ENCODE results near the gene TPRX1.
"Not testable (repeated sequence)": the region's sequence is repeated elsewhere in the genome, so short reads cannot be mapped to it uniquely, and the experiment has no call there.

The TPRX1 gene

GRCh38 chr19:47804451-47804850 is at the start of gene TPRX1:
Gene TPRX1, minus strand, starts transcription at chr19:47804551. Its CDS starts 12 bp downstream, at chr19:47804539.
- DNase-seq = not testable (repeated sequence)

- no peak for DNase-seq
These were observed 48.7 kb upstream of the TPRX1 start for GRCh38 chr19:47853003-47853402.

- DNase-seq = no peak
These were observed 44.6 kb upstream of the TPRX1 start for GRCh38 chr19:47848823-47849473.

GRCh38 chr19:47848425-47848822 is 44.1 kb upstream of the TPRX1 start:
- DNase-seq = no peak

- no peak for DNase-seq
These were observed 38.6 kb upstream of the TPRX1 start for GRCh38 chr19:47842941-47843340.

- DNase-seq = no peak
These were observed 35.6 kb upstream of the TPRX1 start for GRCh38 chr19:47839913-47840312.

GRCh38 chr19:47839411-47839810 is 35.1 kb upstream of the TPRX1 start:
- DNase-seq = no peak

GRCh38 chr19:47836038-47836437 is 31.7 kb upstream of the TPRX1 start:
- no peak for DNase-seq

GRCh38 chr19:47832723-47833122 is 28.4 kb upstream of the TPRX1 start:
- no peak for DNase-seq

GRCh38 chr19:47826800-47827199 is 22.4 kb upstream of the TPRX1 start:
- no peak for DNase-seq

- no peak for DNase-seq
These were observed 20.0 kb upstream of the TPRX1 start for GRCh38 chr19:47824396-47824795.

GRCh38 chr19:47821460-47822020 is 17.2 kb upstream of the TPRX1 start, which contains the start of gene CRX:
Gene CRX, plus strand, starts transcription at chr19:47821937. Its CDS starts 12,507 bp downstream, at chr19:47834444.
- DNase-seq = no peak

- DNase-seq = no peak
These were observed 16.1 kb upstream of the TPRX1 start for GRCh38 chr19:47820410-47820809.

- no peak for DNase-seq
These were observed 15.5 kb upstream of the TPRX1 start for GRCh38 chr19:47819858-47820257.

- DNase-seq = not testable (repeated sequence)
These were observed 13.9 kb upstream of the TPRX1 start for GRCh38 chr19:47818221-47818620.

GRCh38 chr19:47816270-47816669 is 11.9 kb upstream of the TPRX1 start:
- DNase-seq = not testable (repeated sequence)

GRCh38 chr19:47813995-47814328 is 9.6 kb upstream of the TPRX1 start:
- no peak for DNase-seq

- DNase-seq = peak; percentile 39
These were observed 9.1 kb upstream of the TPRX1 start for GRCh38 chr19:47813304-47813994.

GRCh38 chr19:47806435-47806834 is 2.1 kb upstream of the TPRX1 start:
- DNase-seq = no peak

- DNase-seq = no peak
These were observed 962 bp upstream of the TPRX1 start for GRCh38 chr19:47805313-47805712.

- not testable (repeated sequence) for DNase-seq
These were observed 680 bp downstream of the TPRX1 start for GRCh38 chr19:47803671-47804070.

GRCh38 chr19:47803148-47803547 is 1.2 kb downstream of the TPRX1 start:
- DNase-seq = not testable (repeated sequence)

GRCh38 chr19:47802521-47803043 is 1.8 kb downstream of the TPRX1 start:
- DNase-seq = no peak

GRCh38 chr19:47801270-47801669 is 3.1 kb downstream of the TPRX1 start:
- no peak for DNase-seq
